GM21360 (cell line): ENCODE results near the gene DPH5.
"Not testable (repeated sequence)": the region's sequence is repeated elsewhere in the genome, so short reads cannot be mapped to it uniquely, and the experiment has no call there.

Source experiments
- ATAC-seq: cut with Tn5 transposase; IDR thresholded peaks from one replicate; pipeline ENCODE4 v1.9.1; 2021; ENCODE audit warnings: mild to moderate bottlenecking, moderate library complexity; ENCODE audit not compliant: unreplicated experiment

The DPH5 gene

GRCh38 chr1:101025657-101026429, at the start of gene DPH5:
TSS of gene DPH5 (minus strand) at chr1:101025784. CDS start at chr1:101025443, 341 bp downstream.
- ATAC-seq: peak; percentile 82

- ATAC-seq: no peak
These were observed 48.3 kb upstream of the DPH5 start for GRCh38 chr1:101073836-101074235.

GRCh38 chr1:101071470-101071891, 45.9 kb upstream of the DPH5 start:
- ATAC-seq: no peak

- no peak for ATAC-seq
These were observed 43.6 kb upstream of the DPH5 start for GRCh38 chr1:101069158-101069557.

GRCh38 chr1:101066937-101067335, 41.4 kb upstream of the DPH5 start:
- ATAC-seq: not testable (repeated sequence)

GRCh38 chr1:101066260-101066936, 40.8 kb upstream of the DPH5 start:
- ATAC-seq: no peak

GRCh38 chr1:101065575-101065974, 40.0 kb upstream of the DPH5 start:
- ATAC-seq: no peak

- ATAC-seq: no peak
These were observed 39.1 kb upstream of the DPH5 start for GRCh38 chr1:101064697-101065096.

GRCh38 chr1:101060992-101061391, 35.4 kb upstream of the DPH5 start:
- peak; percentile 70 for ATAC-seq

- no peak for ATAC-seq
These were observed 34.5 kb upstream of the DPH5 start for GRCh38 chr1:101059945-101060542.

- ATAC-seq: no peak
These were observed 30.0 kb upstream of the DPH5 start for GRCh38 chr1:101055623-101056022.

- ATAC-seq: peak; percentile 85
These were observed 26.4 kb upstream of the DPH5 start for GRCh38 chr1:101051688-101052638.

- no peak for ATAC-seq
These were observed 25.3 kb upstream of the DPH5 start for GRCh38 chr1:101050869-101051268.

- ATAC-seq: no peak
These were observed 19.2 kb upstream of the DPH5 start for GRCh38 chr1:101044749-101045148.

GRCh38 chr1:101044259-101044658, 18.7 kb upstream of the DPH5 start:
- ATAC-seq: no peak

- ATAC-seq: no peak
These were observed 18.2 kb upstream of the DPH5 start for GRCh38 chr1:101043776-101044175.

GRCh38 chr1:101041300-101041699, 15.7 kb upstream of the DPH5 start:
- no peak for ATAC-seq

- ATAC-seq: no peak
These were observed 15.1 kb upstream of the DPH5 start for GRCh38 chr1:101040666-101041065.

GRCh38 chr1:101039245-101039644, 13.7 kb upstream of the DPH5 start:
- no peak for ATAC-seq

GRCh38 chr1:101037316-101037715, 11.7 kb upstream of the DPH5 start:
- ATAC-seq: no peak

GRCh38 chr1:101033017-101033416, 7.4 kb upstream of the DPH5 start:
- no peak for ATAC-seq
